GM21717 (cell line): ENCODE data around the gene MAGEB1.
A peak's percentile ranks its signal among the peaks of the same experiment; 100 is the strongest.

Experiments
- ATAC-seq: cut with Tn5 transposase; IDR thresholded peaks from one replicate; pipeline ENCODE4 v1.9.1; 2021; ENCODE audit warnings: mild to moderate bottlenecking, moderate library complexity; ENCODE audit not compliant: unreplicated experiment

MAGEB1 gene

DNA sequence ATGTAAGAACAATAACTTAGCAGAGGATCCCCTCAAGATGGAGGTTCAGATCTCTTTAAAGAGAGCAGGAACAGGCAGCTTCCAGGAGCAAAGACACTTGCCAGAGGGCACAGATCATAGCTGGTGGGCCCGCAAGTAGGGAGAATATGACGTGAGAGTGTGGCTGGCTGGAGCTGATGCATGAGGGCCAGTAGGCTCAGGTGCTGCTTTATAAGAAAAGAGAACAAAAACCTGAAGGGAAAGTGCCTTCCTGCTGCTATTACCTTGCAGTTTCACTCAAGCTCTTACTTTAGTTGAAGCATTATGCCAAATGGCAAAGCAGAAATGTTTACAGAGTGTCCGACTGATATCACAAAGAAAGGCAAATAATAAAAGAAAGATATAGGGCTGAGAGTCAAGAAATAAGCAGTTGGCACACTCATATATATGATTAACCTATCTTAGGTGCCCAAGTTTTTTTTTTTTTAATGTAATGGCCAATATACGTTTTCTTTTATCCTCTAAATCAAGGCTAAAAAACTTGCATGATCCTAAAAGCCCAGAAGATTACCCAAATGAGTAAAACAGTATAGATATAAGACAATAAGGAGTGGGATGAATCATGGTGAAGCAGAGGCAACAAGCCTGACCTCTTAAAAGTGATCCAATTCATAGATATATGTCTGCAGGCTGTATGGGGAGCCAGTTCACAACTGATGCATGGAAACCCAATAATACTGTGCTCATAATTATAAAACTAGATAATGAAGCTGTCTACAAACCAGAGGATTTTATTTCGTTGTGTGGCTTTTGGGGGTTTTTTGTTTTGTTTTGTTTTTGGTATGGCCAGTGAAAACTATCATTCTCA lies 49.7 kb downstream of the MAGEB1 start:
- peak; percentile 70 for ATAC-seq

GRCh38 chrX:30301208-30301607 lies 54.3 kb downstream of the MAGEB1 start:
- no peak for ATAC-seq
